Vagina (tissue), 2 donors: ENCODE measurements around the gene DMRTB1. TPM values are rescaled to one million over a fixed set of nuclear protein-coding genes. Genes with fewer than 3 reads are reported as not detected.
"Not testable (repeated sequence)": the region's sequence is repeated elsewhere in the genome, so short reads cannot be mapped to it uniquely, and the experiment has no call there.

Source experiments
- DNase-seq, 2 donors: peaks; one replicate each; pipeline ENCODE4 v3.0.0-alpha.2; 2017; ENCODE audit errors: extremely low spot score in 2 of 2
- H3K27ac ChIP-seq: fragments of 200-600 bp; sonication (generic); one replicate; pipeline ENCODE4 v1.5.1; 2019
- H3K27me3 ChIP-seq: fragments of 200-600 bp; sonication (generic); one replicate; pipeline ENCODE4 v1.5.1; 2019
- H3K36me3 ChIP-seq, 2 donors: fragments of 200-600 bp; sonication (generic); one replicate each; pipeline ENCODE4 v1.5.1; 2017 to 2019
- H3K4me1 ChIP-seq: fragments of 200-600 bp; sonication (generic); one replicate; pipeline ENCODE4 v1.5.1; 2019
- H3K4me3 ChIP-seq, 2 donors: fragments of 200-600 bp; sonication (generic); 1 replicate in 1 of 2; 2 replicates in 1 of 2; pipeline ENCODE4 v1.5.1; 2016 to 2019
- H3K9me3 ChIP-seq: fragments of 200-600 bp; sonication (generic); one replicate; pipeline ENCODE4 v1.5.1; 2019
- POLR2A ChIP-seq, 2 donors: fragments of 450-650 bp; IDR thresholded peaks; one replicate each; pipeline ENCODE4 v1.6.1; 2017; ENCODE audit warnings: antibody characterized with exemption in 2 of 2, mild to moderate bottlenecking in 2 of 2, moderate library complexity in 2 of 2
- POLR2AphosphoS5 ChIP-seq, 2 donors: sonication (generic); formaldehyde crosslinking; IDR thresholded peaks; one replicate each; pipeline ENCODE4 v1.9.0; 2017; ENCODE audit warnings: antibody characterized with exemption in 2 of 2, mild to moderate bottlenecking in 2 of 2, low read depth in 1 of 2; ENCODE audit not compliant: insufficient read depth in 1 of 2
- intact Hi-C: fragments of 100-400 bp; cut with DNase I; formaldehyde crosslinking; loops from one replicate; pipeline ENCODE4 v1.15.1; 2023
- total RNA-seq: library from RNA; depleted of rRNA; stranded (reverse); fragments of >200 nt; gene quantifications from one replicate; pipeline ENCODE4 v1.2.3, GENCODE V29; 2016
- TF ChIP-seq, protein P1 (sequence below), 3 experiments: fragments of 450-650 bp in 2 of 3; fragments of 200-600 bp in 1 of 3; sonication (generic) in 1 of 3; IDR thresholded peaks; one replicate each; pipeline ENCODE4 v1.5.1; 2017 to 2019; ENCODE audit warnings: antibody characterized with exemption in 3 of 3, mild to moderate bottlenecking in 2 of 3, moderate library complexity in 2 of 3

The DMRTB1 gene
- total RNA-seq, 1 donor from 2014 or later: not detected

DNA sequence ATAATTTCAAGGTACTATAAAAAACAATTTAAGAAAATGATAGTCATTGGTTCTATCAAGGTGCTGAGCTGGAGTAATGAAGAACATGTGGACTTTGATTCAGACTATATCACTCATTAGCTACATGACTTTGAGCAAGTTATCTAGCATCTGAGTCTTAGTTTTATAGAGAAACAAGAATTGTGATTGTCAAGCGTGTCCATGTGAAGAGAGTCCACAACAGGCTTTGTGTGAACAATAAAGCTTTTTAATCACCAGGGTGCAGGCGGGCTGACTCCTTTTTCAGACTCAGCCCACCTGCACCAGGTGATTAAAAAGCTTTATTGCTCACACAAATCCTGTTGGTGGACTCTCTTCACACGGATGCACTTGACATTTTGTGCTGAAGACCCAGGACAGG, 26.6 kb upstream of the DMRTB1 start:
- DNase-seq: no peak
- no peaks in the 10 kb centered on the region for H3K27me3 ChIP-seq
- intact Hi-C loops: no loop called here
- H3K36me3 ChIP-seq: no peaks in the 10 kb centered on the region
- H3K4me3 ChIP-seq: no peak overlapping the region
- no peaks in the 10 kb centered on the region for H3K9me3 ChIP-seq
- TF ChIP-seq, protein P1, sequence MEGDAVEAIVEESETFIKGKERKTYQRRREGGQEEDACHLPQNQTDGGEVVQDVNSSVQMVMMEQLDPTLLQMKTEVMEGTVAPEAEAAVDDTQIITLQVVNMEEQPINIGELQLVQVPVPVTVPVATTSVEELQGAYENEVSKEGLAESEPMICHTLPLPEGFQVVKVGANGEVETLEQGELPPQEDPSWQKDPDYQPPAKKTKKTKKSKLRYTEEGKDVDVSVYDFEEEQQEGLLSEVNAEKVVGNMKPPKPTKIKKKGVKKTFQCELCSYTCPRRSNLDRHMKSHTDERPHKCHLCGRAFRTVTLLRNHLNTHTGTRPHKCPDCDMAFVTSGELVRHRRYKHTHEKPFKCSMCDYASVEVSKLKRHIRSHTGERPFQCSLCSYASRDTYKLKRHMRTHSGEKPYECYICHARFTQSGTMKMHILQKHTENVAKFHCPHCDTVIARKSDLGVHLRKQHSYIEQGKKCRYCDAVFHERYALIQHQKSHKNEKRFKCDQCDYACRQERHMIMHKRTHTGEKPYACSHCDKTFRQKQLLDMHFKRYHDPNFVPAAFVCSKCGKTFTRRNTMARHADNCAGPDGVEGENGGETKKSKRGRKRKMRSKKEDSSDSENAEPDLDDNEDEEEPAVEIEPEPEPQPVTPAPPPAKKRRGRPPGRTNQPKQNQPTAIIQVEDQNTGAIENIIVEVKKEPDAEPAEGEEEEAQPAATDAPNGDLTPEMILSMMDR (IDR thresholded peaks at IDR 0.05): no peak
- no peak for TF ChIP-seq POLR2A (IDR thresholded peaks at IDR 0.05)
- no peak for TF ChIP-seq POLR2AphosphoS5 (IDR thresholded peaks at IDR 0.05; ENCODE audit: insufficient read depth in 1 of 2, low read depth in 1 of 2)
- no peak overlapping the region for H3K27ac ChIP-seq
- no peaks in the 10 kb centered on the region for H3K4me1 ChIP-seq

DNA sequence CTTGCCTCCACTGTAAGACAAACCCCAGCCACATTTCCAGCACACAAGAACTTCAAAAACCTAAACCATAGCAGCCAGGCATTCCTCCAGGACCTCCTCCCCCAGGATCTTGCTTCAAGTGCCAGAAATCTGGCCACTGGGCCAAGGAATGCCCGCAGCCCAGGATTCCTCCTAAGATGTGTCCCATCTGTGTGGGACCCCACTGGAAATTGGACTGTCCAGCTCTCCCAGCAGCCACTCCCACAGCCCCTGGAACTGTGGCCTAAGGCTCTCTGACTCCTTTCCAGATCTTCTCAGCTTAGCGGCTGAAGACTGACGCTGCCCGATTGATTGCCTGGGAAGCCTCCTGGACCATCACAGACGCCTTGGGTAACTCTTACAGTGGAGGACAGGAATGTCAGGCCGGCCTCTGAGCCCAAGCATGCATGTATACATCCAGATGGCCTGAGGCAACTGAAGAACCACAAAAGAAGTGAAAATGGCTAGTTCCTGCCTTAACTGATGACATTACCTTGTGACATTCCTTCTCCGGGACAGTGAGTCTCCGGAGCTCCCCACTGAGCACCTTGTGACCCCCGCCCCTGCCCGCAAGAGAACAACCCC, 24.7 kb upstream of the DMRTB1 start:
- H3K27me3 ChIP-seq, H3K36me3 ChIP-seq, H3K4me1 ChIP-seq, intact Hi-C loops, DNase-seq, H3K27ac ChIP-seq, H3K9me3 ChIP-seq, H3K4me3 ChIP-seq: not testable (repeated sequence)

DNA sequence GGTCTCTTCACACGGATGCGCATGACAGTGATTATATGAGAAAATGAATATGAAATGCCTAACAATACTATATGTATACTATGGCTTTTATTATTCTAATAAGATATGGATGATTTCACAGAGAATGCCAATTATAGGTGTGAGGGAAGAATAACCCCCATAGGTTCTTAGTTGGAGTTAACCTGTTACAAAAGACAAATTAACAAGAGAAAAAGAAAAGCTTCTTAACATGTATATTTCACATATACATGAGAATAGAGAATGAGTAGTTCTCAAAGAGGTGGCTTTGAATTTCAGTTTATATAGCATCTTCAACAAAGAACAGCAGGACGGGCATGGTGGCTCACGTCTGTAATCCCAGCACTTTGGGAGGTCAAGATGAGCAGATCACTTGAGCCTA, 24.0 kb upstream of the DMRTB1 start:
- no peak overlapping the region for H3K4me3 ChIP-seq
- no peak for DNase-seq
- H3K36me3 ChIP-seq: no peaks in the 10 kb centered on the region
- intact Hi-C loops: no loop called here
- no peaks in the 10 kb centered on the region for H3K4me1 ChIP-seq
- H3K27me3 ChIP-seq: no peaks in the 10 kb centered on the region
- TF ChIP-seq, protein P1 (IDR thresholded peaks at IDR 0.05): no peak
- TF ChIP-seq POLR2AphosphoS5 (IDR thresholded peaks at IDR 0.05; ENCODE audit: insufficient read depth in 1 of 2, low read depth in 1 of 2) (no peak), POLR2A (IDR thresholded peaks at IDR 0.05) (no peak)
- H3K27ac ChIP-seq: no peak overlapping the region
- H3K9me3 ChIP-seq: no peaks in the 10 kb centered on the region

DNA sequence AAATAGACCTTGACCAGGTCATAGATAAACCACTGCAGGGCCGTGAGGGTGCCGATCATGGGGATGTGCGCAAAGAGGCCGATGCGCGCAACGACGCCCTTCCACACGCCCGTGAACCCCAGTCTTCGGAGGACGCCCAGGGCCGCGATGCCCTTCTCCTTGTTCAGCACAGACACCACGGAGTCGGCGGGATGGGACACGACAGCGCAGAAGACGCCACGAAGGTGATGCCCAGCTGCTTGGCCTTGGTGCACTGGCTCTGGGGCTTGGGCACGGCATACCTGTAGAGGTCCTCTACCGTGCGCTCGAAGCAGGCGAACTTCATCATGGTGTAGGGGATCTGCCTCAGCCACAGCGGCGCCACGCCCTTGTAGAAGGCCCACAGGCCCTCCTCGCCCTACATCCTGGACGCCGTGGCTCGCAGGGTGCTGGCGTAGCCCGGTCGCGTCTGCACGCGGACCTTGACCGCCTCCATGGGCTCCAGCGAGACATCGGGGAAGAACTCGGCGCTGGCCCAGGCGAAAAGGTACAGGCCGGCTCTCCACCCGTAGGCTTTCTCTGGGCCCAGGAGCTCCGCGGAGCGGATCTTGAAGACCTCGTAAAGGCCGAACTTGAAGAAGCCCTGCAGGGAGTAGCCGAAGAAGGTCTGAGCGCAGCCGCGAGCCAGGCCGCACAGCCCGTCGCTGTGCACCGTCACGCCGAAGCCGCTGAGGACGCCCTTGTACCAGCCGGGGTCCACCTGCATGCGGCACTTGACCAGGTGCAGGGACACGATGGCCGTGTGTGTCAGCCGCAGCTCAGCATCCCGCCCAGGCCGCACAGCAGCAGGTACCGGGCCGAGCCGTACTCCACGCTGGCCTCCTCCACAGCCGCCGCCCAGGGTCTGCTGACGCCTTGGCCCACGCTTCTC, 20.5 kb upstream of the DMRTB1 start:
- Histone ChIP-seq H3K9me3 (no peaks in the 10 kb centered on the region), H3K4me3 (no peak overlapping the region), H3K27ac (no peak overlapping the region), H3K27me3 (no peaks in the 10 kb centered on the region), H3K4me1 (no peaks in the 10 kb centered on the region), H3K36me3 (no peaks in the 10 kb centered on the region)
- TF ChIP-seq, protein P1 (IDR thresholded peaks at IDR 0.05): no peak
- no peak for TF ChIP-seq POLR2AphosphoS5 (IDR thresholded peaks at IDR 0.05; ENCODE audit: insufficient read depth in 1 of 2, low read depth in 1 of 2)
- TF ChIP-seq POLR2A (IDR thresholded peaks at IDR 0.05): no peak
- no peak for DNase-seq
- intact Hi-C loops: no loop called here

DNA sequence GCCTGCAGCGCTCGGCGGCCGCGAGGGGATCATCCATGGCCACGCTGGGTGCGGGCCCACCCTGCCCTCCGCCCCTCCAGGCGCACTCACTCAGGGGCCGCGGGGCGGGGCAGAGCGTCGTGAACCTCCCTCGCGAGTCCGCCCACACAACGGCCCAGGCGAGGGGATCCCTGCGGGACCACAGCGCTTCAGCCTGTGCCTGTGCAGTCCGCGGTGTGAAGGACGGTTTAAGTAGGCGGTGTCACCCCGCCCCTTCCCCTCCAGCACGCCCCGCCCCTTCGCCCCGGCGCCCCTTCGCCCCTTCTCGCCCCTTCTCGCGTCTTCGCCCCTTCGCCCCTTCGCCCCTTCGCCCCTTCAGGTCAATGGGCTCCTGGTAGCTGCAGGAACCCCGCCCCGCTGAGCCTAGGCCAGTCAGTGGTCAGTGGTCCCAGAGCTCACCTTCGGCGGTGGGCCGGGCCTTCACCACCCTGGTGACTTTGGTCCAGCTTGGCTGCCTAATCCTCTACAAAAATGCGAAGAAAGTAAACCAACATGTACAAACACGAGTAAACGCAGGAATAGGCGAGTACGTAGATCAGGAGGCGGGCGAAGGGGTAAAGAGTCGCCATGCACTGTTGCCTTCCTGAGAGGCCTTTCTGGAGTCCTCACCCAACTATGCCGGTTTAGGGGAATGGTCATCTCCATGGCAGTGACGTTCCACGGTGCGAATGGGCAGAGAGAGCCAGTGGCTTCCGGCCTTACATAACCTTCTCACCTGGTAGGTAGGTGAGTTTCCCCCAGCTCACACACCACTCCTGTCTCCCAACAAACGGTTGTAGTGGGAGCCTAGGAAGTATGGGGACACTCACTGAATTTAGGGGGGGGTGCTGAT, 19.6 kb upstream of the DMRTB1 start:
- no peak overlapping the region for H3K4me3 ChIP-seq
- intact Hi-C loops: no loop called here

More for the DNA sequence above, 19.6 kb upstream of the DMRTB1 start:
- no peak for DNase-seq
- Histone ChIP-seq H3K36me3 (no peaks in the 10 kb centered on the region), H3K27ac (no peak overlapping the region), H3K9me3 (no peaks in the 10 kb centered on the region), H3K4me1 (no peaks in the 10 kb centered on the region), H3K27me3 (no peaks in the 10 kb centered on the region)
- TF ChIP-seq POLR2A (IDR thresholded peaks at IDR 0.05) (no peak), POLR2AphosphoS5 (IDR thresholded peaks at IDR 0.05; ENCODE audit: insufficient read depth in 1 of 2, low read depth in 1 of 2) (no peak)
- TF ChIP-seq, protein P1 (IDR thresholded peaks at IDR 0.05): no peak
